ENCODE results near the gene CADM2.
"Not testable (repeated sequence)": the region's sequence is repeated elsewhere in the genome, so short reads cannot be mapped to it uniquely, and the experiment has no call there.

Gene CADM2

DNA sequence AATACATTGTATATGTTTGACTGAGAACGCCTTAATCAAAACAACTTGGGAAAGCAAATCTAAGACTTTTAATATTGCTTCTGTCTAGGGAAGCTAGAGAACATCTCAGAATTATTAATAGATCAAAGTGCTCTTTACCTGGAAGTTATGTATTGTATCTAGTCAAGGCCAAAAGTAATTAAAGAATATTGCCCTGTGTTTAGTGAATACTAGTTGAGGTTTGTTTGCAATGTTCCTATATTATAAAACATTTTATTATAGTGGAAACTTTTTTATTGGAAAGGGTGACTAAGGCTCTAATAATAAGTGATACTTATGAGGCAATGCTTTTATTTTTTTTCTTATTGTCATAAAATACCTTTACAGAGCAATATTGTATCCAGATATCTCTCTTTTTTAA, 118.2 kb downstream of the CADM2 start:
- DNase-seq (ENCODE audit: low spot score) = no peak

DNA sequence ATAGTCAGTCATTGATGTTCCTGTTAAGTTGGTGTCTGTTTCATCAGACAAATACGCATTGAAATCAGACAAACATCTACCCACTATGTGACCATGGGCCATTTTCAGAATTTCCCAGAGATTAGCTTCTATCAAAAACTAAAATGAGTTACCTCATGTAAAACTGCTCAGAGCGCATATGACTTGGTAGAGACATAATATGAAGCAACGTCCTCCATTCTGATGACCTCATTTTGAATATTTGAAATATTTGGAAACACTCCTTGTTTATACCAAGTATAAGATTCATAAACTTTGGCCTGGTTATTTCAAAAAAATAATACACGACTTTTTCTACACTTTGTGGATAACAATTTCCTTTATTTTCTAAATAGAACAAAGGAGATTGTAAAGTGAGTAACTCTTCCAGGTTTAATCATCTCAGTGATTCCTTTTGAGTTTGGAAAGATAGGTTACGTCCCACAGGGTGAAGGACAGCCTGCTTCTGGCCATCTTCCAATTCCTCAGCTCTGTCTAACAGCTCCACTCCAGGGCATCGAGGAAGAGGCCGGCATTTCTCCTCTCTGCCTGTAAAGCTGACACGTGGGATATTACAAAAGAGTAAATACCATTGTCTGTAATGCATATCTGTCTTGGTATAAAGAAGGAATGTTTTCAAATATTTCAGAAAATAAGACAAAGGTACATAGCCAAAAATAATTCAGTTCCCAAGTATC, 122.6 kb downstream of the CADM2 start:
- no peak for DNase-seq (ENCODE audit: low spot score)

DNA sequence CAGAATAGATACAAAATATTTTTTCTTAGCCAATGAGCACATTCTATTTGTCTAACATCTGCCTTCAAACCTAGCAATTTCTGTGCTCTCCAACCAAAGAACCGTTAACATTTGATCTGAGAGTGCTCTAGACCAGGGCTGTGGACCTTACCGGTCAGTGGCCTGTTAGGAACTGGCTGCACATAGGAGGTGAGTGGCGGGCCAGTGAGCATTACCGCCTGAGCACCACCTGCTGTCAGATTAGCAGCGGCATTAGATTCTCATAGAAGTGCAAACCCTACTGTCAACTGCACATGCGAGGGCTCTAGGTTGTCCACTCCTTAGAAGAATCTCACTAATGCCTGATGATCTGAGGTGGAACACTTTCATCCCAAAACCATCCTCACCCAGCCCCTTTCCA, 131.7 kb downstream of the CADM2 start:
- no peak for DNase-seq (ENCODE audit: low spot score)

DNA sequence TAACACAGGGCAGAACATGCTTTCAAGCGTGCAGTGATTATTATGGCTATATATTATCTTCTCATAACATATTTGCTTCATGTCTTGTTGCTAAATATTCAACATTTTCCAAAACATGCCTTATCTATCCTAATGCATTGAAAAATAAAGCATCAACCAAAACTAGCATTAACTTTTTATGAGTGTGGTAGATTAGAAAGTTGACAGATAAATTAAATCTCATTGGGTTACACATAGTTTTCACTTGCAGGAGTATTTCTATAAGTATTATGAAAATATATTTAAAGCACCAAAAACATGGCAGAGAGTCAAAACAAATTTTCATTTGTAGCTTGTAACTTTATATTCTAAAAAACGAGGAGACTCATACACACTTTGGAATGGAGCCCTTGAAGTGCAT, 141.5 kb downstream of the CADM2 start:
- DNase-seq (ENCODE audit: low spot score) = no peak

DNA sequence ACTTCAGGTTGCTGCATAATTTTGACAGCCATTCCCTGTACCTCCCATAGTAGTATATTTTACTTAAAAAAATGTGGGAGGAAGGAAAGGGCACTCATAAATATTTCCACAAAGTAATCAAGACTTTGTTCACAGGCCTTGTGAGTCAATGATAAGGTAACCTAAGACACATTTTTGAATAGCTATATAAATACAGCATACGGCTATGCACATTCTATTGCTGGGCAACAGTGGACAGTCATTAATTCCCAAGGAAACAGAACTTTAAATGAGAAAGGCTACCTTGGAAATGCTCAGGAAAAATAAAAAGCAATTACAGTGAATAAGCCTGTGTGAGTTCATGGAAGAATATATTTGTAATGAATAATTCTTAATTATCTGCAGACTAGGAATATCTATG, 144.0 kb downstream of the CADM2 start:
- DNase-seq (ENCODE audit: low spot score) = no peak

DNA sequence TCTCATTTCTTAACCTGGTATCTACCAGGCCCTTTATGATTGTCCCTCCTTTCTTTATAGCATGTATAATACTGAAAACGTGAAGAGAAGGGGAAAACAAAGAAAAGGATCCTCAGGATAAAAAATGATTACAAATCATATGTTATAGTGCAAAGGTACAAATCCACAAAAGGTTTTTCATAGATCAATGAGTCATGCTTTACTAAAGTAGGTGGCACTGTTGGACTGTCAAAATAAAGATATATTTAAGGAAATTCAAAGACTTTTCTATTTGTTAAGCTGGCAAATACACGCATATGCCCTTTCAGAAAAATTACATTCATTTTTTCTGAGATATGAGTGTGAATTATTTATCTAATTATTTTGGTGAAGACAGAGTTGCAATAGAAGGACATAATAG, 151.6 kb downstream of the CADM2 start:
- DNase-seq (ENCODE audit: low spot score) = no peak

DNA sequence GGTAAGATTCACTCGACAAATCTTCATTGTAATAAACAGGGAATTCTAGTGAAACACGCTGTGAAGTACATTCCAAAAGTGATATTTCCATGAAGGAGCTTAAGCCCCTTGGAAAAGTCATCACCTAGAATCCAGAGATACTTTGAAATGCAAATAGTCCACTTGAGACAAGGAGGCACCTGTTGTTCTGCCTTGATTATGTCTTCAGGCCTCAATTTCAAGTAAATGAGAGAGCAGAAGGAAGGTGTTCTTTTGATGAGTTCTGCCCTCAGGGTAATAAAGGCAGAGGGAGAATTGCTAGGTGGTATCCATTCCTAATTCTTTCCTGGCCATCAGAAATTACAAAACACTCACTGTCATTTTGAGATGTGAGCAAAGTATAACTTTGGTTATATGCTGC, 162.1 kb downstream of the CADM2 start:
- no peak for DNase-seq (ENCODE audit: low spot score)

DNA sequence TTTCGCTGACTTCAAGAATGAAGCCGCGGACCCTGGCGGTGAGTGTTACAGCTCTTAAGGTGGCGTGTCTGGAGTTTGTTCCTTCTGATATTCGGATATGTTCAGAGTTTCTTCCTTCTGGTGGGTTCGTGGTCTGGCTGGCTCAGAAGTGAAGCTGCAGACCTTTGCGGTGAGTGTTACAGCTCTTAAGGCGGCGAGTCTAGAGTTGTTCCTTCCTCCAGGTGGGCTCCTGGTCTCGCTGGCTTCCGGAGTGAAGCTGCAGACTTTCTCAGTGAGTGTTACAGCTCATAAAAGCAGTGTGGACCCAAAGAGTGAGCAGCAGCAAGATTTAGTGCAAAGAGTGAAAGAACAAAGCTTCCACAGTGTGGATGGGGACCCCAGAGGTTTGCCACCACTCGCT, 174.1 kb downstream of the CADM2 start:
- not testable (repeated sequence) for DNase-seq (ENCODE audit: low spot score)

DNA sequence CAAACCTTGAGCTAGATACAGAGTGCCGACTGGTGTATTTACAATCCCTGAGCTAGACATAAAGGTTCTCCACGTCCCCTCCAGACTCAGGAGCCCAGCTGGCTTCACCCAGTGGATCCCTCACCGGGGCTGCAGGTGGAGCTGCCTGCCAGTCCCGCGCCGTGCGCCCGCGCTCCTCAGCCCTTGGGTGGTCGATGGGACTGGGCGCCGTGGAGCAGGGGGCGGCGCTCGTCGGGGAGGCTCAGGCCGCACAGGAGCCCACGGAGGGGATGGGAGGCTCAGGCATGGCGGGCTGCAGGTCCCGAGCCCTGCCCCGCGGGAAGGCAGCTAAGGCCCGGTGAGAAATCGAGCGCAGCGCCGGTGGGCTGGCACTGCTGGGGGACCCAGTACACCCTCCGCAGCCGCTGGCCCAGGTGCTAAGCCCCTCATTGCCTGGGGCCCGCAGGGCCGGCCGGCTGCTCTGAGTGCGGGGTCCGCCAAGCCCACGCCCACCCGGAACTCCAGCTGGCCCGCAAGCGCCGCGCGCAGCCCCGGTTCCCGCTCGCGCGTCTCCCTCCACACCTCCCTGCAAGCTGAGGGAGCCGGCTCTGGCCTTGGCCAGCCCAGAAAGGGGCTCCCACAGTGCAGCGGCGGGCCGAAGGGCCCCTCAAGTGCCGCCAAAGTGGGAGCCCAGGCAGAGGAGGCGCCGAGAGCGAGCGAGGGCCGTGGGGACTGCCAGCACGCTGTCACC, 175.1 kb downstream of the CADM2 start:
- not testable (repeated sequence) for DNase-seq (ENCODE audit: low spot score)

DNA sequence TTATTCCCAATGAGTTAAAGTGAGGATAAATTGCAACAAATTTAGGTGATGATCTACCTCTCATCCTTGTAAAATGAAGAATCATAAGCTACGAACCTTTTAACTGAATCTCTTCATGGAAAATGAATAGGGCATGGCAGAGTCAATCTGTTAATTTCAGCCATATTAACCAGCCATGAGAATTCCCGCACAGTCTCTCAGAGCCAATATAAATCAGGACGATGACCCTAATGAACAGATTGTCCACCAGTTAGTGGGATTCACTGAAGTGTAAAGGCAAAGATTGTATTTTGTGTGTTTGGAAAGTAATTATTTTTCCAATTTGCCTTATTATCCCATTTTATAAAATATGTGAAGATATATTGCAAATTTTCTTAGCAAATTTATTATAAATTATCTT, 183.8 kb downstream of the CADM2 start:
- DNase-seq (ENCODE audit: low spot score) = no peak

DNA sequence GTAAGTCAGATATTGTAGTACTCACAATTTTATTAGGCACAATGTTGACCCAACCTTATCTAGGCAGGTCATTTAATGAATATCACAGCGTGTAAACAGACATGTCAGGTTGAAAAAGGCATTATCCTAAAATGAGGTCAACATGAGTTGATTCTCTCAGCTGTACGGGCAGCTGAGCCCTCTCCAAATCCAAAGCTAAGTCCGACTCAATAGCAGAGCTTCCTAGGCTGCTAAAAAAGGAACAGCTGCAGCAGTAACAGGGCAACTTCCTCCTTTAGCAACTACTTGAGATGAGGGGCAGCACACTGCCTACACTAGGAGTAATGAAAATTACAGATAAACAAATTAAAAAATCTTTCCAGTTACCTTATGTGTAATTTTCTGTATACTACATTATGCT, 189.2 kb downstream of the CADM2 start:
- no peak for DNase-seq (ENCODE audit: low spot score)

DNA sequence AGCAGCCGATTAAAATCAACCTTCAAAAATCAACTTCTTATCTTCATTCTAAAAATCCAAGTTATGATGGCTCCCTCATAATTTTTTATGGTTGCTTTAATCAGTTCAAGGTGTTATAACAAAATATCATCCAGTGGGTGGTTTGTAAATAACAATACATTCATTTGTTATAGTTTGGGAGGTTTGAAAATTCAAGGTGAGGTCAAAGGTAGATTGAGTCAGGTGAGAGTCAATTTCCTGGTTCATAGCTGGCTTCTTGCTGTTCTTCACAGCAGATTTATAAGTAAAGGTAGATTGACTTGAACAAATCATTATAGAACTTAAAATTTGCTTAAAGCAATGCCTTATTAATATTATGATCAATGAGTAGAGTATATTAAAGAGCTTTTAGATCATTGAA, 192.8 kb downstream of the CADM2 start:
- DNase-seq (ENCODE audit: low spot score) = no peak

DNA sequence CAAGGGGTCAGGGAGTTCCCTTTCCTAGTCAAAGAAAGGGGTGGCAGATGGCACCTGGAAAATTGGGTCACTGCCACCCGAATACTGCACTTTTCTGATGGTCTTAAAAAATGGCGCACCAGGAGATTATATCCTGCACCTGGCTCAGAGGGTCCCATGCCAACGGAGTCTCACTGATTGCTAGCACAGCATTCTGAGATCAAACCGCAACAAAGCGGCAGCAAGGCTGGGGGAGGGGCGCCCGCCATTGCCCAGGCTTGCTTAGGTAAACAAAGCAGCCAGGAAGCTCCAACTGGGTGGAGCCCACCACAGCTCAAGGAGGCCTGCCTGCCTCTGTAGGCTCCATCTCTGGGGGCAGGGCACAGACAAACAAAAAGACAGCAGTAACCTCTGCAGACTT, 194.5 kb downstream of the CADM2 start:
- not testable (repeated sequence) for DNase-seq (ENCODE audit: low spot score)

DNA sequence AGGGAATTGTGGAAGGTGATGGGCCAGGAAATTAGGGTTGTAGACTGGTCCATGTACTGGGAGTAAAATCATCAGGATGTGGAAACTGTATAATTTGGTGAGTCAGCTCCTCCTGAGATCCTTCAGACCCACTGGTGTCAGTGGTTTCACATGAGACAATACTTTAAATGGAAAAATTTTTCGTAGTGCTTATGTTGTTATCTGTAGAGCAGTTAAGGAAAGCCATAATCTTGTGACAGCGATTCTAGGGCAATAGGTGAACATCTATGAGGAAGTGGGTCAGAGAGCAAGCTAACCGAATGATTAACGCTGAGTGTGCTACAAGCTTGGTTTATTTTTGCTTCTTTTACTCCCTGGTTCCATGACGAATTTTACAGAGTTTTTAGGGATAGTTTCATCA, 200.6 kb downstream of the CADM2 start:
- DNase-seq (ENCODE audit: low spot score) = no peak

DNA sequence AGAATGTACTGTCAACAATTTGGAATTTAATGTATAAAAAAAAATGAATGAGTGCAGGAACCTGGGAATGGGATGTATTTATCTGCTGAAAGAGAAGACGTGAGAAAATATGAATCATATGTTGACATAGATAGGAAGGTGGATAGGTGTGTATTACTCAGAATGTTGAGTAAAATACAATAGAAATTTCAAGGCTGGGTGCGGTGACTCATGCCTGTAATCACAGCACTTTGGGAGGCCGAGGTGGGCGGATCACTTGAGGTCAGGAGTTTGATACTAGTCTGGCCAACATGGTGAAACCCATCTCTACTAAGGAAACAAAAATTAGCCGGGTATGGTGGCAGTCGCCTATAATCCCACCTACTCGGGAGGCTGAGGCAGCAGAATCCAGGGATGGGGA, 202.8 kb downstream of the CADM2 start:
- no peak for DNase-seq (ENCODE audit: low spot score)

DNA sequence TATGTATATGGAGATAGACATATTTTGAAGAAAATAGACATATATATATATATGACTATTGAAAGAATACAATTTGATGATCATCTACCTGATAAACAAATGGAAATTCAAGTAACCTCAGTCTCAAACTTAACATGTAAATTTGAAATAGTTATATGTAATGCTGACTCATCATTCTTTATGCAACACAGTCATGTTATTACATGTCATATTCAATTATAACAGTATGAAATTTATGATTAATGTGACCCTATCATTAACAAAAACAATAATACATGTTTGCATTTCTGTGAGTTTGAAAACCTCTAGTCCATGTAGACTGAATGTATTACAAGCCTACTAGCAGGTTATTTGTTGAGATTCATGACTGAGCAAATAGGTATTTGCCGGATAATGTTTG, 204.1 kb downstream of the CADM2 start:
- DNase-seq (ENCODE audit: low spot score) = no peak

DNA sequence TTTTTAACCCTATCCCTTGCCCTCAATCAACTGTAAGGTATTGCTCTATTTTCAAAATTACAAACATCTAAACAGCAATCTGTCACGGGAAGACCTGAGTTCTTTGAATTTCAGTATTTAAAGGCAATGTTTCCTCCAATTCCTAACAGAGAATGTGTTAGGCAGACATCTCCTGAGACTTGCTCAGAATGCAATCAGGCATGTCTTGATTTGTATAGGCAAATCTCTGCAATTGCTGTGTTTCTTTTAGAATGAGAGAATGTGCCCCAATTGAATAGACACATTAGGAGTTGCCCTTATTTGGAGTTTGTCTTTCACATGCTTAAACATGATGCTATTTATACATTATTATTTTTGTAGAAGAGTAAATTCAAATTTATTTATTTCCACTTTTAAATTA, 205.6 kb downstream of the CADM2 start:
- DNase-seq (ENCODE audit: low spot score) = no peak

DNA sequence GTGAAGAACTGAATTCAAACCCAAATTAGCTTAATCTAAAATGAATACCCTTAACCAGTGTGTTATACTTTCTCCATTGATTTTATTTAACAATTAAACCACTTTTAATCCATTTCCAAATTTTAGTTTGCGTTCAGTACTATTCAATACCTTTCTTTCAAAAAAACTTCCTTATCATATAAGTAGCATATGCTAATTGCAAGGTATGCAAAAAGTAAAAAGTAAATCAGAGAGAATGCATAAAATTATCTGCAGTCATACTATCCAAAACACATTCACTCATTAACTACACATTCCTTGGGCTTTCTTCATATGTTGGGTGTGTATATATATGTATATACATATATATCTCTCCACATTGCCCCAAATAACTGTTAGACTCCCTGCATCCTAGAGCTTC, 208.8 kb downstream of the CADM2 start:
- DNase-seq (ENCODE audit: low spot score) = no peak

DNA sequence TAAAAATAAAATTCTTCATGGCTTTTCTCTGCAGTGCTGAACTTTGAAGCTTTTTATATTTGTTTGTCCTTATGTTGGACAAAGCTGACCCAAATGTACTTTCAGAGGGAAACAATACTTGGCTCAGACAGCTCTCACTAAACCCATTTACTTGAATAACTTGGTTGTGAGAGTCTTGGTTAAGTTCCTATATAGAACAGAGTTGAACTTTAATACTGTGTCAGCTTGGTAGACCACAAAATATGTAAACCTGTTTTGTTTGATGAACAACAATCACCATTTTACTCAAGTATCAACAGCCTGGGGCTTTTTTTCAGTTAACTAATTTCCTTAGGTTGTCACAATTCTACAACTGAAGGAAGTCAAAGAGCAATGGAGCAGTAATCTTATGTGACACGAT, 211.9 kb downstream of the CADM2 start:
- DNase-seq (ENCODE audit: low spot score) = no peak

DNA sequence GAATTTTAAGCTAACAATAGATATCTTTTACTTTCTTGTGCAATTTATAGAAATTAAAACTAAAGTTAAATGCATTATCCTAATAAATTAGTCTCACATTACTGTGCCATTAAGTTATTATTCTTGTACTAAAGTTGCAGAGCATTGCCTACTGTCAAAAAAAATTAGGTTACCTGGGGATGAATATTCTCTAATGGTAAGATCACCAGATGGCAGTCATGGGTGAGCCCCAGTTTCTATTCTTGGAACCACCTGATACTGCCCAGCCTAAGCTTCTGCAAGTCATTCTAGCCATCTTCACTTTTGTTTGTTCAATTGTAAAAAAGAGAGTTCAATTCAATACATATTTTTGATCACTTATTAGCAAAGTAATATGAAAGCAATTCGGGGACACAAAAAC, 213.2 kb downstream of the CADM2 start:
- DNase-seq (ENCODE audit: low spot score) = no peak

DNA sequence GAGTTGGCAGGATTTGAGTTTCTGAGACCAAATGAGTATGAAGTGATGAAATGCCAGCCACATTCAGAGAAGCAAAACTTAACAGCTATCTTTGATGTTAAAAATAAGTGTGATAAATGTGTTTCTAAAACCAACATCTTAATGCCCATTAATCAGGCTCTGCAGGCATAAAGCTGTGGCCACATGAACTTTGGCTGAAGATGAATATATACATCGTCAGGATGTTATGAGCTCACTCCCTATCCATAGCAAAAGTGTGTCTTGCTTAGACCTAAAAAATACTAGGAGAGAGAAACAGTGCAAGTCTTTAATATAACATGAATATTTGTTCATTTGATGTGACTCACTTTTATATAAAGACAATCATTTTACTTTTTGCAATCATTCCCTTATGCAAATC, 218.0 kb downstream of the CADM2 start:
- no peak for DNase-seq (ENCODE audit: low spot score)

DNA sequence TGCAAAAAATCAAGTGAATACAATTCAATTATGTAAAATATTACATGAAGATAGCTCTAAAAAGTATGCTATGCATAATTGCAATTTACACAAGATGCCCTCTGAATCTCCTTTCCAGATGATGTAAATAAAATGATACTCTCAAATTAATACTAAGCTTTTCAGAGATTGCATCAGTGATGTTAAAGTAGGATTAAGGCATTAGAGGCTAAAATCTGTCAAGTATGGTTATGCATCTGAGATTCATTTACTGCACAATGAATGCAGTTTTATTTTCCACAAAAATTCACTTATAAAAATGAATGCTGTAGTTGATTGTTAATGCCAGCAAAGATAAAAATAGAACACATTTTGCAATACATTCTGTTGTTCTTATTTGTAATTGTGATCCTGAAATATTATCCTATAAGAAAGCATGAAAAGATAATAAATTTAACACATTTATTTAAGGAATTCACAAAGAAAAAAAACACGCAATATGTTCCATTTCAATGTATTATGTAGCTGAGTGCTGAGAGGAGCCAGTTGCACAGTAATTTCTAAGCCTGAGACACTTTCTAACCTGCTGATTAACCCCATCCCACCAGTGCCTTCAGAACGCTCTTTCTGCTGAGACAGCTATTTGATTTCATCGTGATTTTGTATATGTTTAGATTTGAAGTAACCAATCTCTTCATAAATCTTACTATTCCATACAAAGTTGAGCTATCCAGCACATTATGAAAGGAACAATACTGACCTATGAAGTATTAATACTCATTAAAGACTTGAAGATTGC, 224.4 kb downstream of the CADM2 start:
- no peak for DNase-seq (ENCODE audit: low spot score)

DNA sequence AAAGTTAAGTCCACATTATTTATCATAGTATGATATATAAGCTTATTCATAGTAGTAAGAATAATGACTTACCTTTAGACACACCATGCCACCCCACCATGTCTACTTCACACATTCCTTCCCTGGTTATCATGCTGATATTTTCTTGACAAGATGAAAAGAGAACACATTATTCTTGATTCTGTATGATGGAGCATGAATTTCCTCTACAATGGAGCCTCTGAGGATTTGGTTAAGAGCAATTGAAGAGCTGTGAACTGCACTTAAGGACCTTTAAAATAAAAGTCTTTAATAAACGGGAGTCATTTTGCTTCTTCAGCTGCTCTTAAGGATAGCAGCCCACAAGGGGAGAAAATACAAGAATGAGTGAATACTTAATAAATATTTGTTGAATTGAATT, 226.7 kb downstream of the CADM2 start:
- DNase-seq (ENCODE audit: low spot score) = no peak

Measured in left forelimb (tissue), 1 donor.